Tibial nerve (tissue), 4 donors: ENCODE data around the gene LHFPL5. TPM values are rescaled to one million over a fixed set of nuclear protein-coding genes. Genes with fewer than 3 reads are reported as not detected.

ENCODE experiments used
- DNase-seq, 2 donors: peaks; one replicate each; pipeline ENCODE4 v3.0.0-alpha.2; 2019; ENCODE audit warnings: low spot score in 2 of 2
- H3K27ac ChIP-seq, 4 donors: fragments of 200-600 bp; sonication (generic) in 3 of 4; one replicate each; pipeline ENCODE4 v1.5.1; 2017 to 2019; ENCODE audit warnings: mild to moderate bottlenecking in 1 of 4
- H3K27me3 ChIP-seq, 2 donors: fragments of 200-600 bp; sonication (generic) in 1 of 2; one replicate each; pipeline versions ENCODE4 v1.5.1 to v1.6.0; 2017 to 2019
- H3K36me3 ChIP-seq, 3 donors: fragments of 200-600 bp; sonication (generic); one replicate each; pipeline ENCODE4 v1.5.1; 2018 to 2019
- H3K4me1 ChIP-seq, 4 donors: fragments of 200-600 bp; sonication (generic) in 3 of 4; one replicate each; pipeline ENCODE4 v1.5.1; 2017 to 2019
- H3K4me3 ChIP-seq, 4 donors: fragments of 200-600 bp; sonication (generic) in 3 of 4; one replicate each; pipeline ENCODE4 v1.5.1; 2017 to 2019; ENCODE audit warnings: mild to moderate bottlenecking in 1 of 4, moderate library complexity in 1 of 4
- H3K9me3 ChIP-seq, 4 donors: fragments of 200-600 bp; sonication (generic) in 3 of 4; one replicate each; pipeline ENCODE4 v1.5.1; 2017 to 2019
- EP300 ChIP-seq, 2 donors: sonication (generic); formaldehyde crosslinking; IDR thresholded peaks; one replicate each; pipeline ENCODE4 v1.6.1; 2017; ENCODE audit warnings: antibody characterized with exemption in 2 of 2, mild to moderate bottlenecking in 1 of 2
- POLR2A ChIP-seq, 2 donors: fragments of 450-650 bp; IDR thresholded peaks; one replicate each; pipeline ENCODE4 v1.6.1; 2017; ENCODE audit warnings: antibody characterized with exemption in 2 of 2, mild to moderate bottlenecking in 2 of 2, moderate library complexity in 2 of 2
- WGBS, 2 donors: methylation state at CpG; one replicate each; pipeline ENCODE4 v1.1.5; 2018; 5-methylcytosine and 5-hydroxymethylcytosine counted together
- total RNA-seq, 4 donors: library from RNA; depleted of rRNA; stranded (reverse); fragments of >200 nt; gene quantifications; one replicate each; pipeline ENCODE4 v1.1.0, GENCODE V29; 2016
- TF ChIP-seq, protein P1 (sequence below), 5 experiments: fragments of 200-600 bp in 3 of 5; fragments of 450-650 bp in 2 of 5; sonication (generic) in 3 of 5; IDR thresholded peaks; one replicate each; pipeline ENCODE4 v1.5.1; 2016 to 2019; ENCODE audit warnings: antibody characterized with exemption in 5 of 5, mild to moderate bottlenecking in 3 of 5, moderate library complexity in 2 of 5

The LHFPL5 gene
- total RNA-seq, 4 donors from 2014 or later = not detected

GRCh38 chr6:35859367-35859766 lies 54.2 kb downstream of the LHFPL5 start:
- no peak for DNase-seq
- 88 to 95% methylated on average over 4 of the region's 4 CpGs for WGBS, 2 donors
- TF ChIP-seq, protein P1, sequence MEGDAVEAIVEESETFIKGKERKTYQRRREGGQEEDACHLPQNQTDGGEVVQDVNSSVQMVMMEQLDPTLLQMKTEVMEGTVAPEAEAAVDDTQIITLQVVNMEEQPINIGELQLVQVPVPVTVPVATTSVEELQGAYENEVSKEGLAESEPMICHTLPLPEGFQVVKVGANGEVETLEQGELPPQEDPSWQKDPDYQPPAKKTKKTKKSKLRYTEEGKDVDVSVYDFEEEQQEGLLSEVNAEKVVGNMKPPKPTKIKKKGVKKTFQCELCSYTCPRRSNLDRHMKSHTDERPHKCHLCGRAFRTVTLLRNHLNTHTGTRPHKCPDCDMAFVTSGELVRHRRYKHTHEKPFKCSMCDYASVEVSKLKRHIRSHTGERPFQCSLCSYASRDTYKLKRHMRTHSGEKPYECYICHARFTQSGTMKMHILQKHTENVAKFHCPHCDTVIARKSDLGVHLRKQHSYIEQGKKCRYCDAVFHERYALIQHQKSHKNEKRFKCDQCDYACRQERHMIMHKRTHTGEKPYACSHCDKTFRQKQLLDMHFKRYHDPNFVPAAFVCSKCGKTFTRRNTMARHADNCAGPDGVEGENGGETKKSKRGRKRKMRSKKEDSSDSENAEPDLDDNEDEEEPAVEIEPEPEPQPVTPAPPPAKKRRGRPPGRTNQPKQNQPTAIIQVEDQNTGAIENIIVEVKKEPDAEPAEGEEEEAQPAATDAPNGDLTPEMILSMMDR (IDR thresholded peaks at IDR 0.05) = no peak
- TF ChIP-seq POLR2A (IDR thresholded peaks at IDR 0.05) (no peak), EP300 (IDR thresholded peaks at IDR 0.05) (no peak)
- no peaks in the 10 kb centered on the region for H3K27me3 ChIP-seq
- no peaks in the 10 kb centered on the region for H3K4me1 ChIP-seq
- H3K27ac ChIP-seq = no peak overlapping the region
- H3K4me3 ChIP-seq = no peak overlapping the region
- no peaks in the 10 kb centered on the region for H3K9me3 ChIP-seq
- peaks cover 0 to 82% (median 5%) of the 10 kb centered on the region in 3 donors for H3K36me3 ChIP-seq

Other genes with a start within 250 kb of the LHFPL5 start
- gene FKBP5, start 116.4 kb upstream of the LHFPL5 start, total RNA-seq = 100 to 1,000 TPM; 304 to 768 (median 608) TPM
- gene ARMC12, start 68.3 kb upstream of the LHFPL5 start, total RNA-seq = 1 to 10 TPM in 2 of 4 donors, not detected in 2; 2.2 to 2.9 TPM
- not detected for gene CLPSL2, start 28.8 kb upstream of the LHFPL5 start, total RNA-seq
- gene CLPSL1, start 24.3 kb upstream of the LHFPL5 start, total RNA-seq = not detected
- gene CLPS, start 8.0 kb upstream of the LHFPL5 start, total RNA-seq = 10 to 100 TPM in 3 of 4 donors, 1 to 10 TPM in 1; 3.9 to 32.7 (median 13.0) TPM
- gene SRPK1, start 115.7 kb downstream of the LHFPL5 start, total RNA-seq = 10 to 100 TPM; 23.2 to 48.0 (median 40.2) TPM
- gene SLC26A8, start 219.3 kb downstream of the LHFPL5 start, total RNA-seq = 1 to 10 TPM in 1 of 4 donors, under 1 TPM in 1, not detected in 2; 0.30 to 1.1 TPM
- 10 to 100 TPM; 73.5 to 88.1 (median 83.2) TPM for gene MAPK14, start 222.5 kb downstream of the LHFPL5 start, total RNA-seq